Endometrial microvascular endothelial cells (primary cell): ENCODE results near the gene SGPP2. TPM values are rescaled to one million over a fixed set of nuclear protein-coding genes. Genes with fewer than 3 reads are reported as not detected.
"Not testable (repeated sequence)": the region's sequence is repeated elsewhere in the genome, so short reads cannot be mapped to it uniquely, and the experiment has no call there.

ENCODE experiments used
- in situ Hi-C: cut with HindIII; loops from 2 replicates; pipeline ENCODE4 v1.10.0; 2017; ENCODE audit warnings: low sequenced_read_pairs, low pct_unique_long_range_greater_than_20kb; ENCODE audit errors: inconsistent ontology term
- total RNA-seq: library from RNA; depleted of rRNA; stranded (reverse); fragments of >200 nt; gene quantifications from one replicate; pipeline ENCODE4 v1.2.3, GENCODE V29; 2015; ENCODE audit errors: inconsistent ontology term

SGPP2 gene, protein sequence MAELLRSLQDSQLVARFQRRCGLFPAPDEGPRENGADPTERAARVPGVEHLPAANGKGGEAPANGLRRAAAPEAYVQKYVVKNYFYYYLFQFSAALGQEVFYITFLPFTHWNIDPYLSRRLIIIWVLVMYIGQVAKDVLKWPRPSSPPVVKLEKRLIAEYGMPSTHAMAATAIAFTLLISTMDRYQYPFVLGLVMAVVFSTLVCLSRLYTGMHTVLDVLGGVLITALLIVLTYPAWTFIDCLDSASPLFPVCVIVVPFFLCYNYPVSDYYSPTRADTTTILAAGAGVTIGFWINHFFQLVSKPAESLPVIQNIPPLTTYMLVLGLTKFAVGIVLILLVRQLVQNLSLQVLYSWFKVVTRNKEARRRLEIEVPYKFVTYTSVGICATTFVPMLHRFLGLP
- not detected for total RNA-seq

DNA sequence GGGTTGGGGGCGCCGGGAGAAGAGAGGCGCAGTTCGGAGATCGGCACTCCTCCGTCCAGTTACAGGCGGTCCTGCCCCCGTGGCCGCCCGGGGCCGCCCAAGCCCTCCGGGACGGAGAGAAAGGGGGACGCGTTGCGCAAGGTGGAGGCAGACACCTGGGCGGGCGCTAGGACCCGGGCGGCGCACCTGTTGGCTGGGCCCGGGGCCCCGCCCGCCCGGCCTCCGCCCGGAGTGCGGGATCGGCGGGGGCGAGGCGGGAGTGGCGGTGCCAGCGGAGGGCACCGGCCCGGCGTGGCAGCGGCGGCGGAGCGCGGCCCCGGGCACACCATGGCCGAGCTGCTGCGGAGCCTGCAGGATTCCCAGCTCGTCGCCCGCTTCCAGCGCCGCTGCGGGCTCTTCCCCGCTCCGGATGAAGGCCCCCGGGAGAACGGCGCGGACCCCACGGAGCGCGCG is at the start of gene SGPP2:
TSS of gene SGPP2 (plus strand) at position 268 of the 453 bp plus-strand sequence. CDS start at position 328, 60 bp downstream.
- in situ Hi-C loops: no loop called here

DNA sequence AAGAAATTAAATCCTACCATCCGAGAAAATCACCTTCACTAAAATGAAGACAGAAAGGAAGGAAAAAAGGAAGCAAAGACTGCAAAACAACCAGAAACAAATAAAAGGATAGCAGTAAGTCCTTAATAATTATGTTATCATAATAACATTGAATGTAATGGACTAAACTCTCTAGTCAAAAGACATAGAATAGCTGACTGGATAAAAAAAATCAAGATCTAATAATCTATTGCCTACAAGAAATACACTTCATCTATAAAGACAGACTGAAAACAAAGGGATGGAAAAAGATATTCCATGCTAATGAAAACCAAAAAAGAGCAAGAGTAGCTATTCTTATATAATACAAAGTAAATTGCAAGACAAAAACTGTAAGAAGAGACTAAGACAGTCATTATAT is 48.5 kb upstream of the SGPP2 start:
- in situ Hi-C loops: no loop called here

DNA sequence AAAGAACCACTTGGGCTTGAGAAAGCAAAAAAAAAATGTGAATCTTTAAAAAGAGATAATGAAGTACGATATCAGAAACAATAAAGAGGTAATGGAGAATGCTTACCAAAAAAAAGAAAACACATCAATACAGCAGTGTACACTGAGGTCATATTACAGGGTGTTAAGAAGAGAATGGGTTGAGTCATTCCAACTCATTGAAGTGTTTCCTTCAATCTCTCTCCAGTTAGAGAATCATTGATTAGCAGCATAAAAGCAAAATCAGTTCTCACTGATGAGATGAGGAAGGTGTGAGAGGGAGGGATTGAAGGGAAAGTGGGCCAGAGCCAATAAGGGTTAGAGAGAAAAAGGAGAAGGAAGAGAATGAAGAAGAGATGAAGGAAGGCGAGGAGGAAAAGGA is 43.9 kb upstream of the SGPP2 start:
- in situ Hi-C loops: no loop called here

DNA sequence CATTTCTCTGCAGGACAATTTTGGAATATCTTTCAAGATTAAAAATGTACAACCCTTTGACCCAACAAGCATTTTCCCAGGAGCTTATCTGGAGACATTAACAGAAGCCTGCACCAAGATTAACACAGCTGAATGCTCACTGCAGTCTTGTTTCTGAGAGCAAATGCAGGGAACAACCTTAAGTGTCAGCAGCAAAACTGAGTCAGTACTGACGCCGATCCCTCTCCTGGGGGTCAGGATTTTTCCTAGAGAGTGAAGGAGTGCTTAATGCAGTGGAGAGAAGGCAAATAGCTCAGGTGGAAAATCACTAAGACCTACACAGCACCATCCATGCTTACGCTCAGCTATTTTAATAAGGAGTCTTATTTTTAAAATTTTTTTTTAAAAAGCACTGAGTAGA is 42.8 kb upstream of the SGPP2 start:
- in situ Hi-C loops: no loop called here

DNA sequence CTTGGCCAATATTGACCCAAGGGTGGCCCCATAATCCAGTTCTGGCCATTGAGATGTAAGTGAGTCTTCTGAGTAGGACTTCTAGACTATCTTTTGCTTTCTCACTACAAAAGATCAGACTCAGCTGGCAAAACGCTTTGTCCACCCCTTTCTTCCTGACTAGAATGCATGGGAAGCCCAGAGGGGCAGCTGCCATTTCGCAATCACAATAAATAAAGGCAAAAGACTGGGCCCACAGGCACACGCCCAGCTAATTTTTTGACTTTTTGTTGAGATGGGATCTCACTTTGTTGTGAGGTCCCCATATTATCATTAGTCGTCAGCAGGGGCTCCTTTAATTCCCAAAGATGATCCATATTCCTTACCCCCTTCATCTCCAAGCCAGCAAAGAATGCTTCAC is 41.1 kb upstream of the SGPP2 start:
- in situ Hi-C loops: no loop called here

DNA sequence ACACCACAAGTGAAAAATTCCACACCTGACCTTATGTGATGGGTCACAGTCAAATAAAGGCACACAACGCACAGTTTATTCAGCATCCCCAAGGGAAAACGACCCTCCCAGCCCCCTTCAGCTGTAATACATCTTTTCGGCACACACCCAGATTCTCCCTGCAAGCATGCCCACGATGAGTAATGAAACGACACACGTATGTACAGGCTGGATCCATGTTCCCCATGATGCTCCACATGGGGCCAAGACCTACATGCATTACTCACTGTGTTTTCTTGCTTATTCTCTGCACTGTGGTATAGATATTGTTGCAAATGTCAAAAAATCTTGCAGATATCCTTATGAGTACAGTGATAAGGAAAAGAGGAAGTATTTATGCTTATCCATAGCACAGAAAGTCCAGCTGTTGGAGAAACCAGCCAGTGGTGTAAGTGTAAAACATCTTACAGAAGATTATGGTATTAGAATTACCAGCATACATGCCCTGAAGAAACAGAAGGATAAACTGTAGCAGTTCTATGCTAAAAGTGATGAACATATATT is 32.5 kb upstream of the SGPP2 start:
- in situ Hi-C loops: no loop called here

DNA sequence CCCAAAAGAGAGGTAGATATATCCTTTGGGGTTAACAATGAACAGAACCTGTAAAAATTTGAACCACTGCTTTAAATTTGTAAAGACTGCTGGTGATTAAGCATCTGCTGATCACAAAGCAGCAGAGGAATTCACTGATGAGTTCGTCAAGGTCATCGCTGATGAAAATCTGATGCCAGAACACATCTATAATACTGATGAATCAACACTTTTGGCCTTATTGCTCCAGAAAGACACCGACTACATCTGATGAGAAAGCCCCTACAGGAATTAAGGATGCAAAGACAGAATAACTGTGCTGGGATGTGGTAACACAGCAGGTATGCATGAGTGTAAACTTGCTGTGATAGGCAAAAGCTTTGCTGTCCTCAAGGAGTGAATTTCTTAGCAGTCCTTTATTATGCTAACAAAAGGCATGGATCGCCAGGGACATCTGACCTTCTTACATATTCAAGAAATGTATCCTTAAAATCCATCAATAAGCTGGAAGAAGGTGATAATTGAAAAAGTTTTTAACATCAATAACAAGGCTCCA is 30.5 kb upstream of the SGPP2 start:
- in situ Hi-C loops: no loop called here

DNA sequence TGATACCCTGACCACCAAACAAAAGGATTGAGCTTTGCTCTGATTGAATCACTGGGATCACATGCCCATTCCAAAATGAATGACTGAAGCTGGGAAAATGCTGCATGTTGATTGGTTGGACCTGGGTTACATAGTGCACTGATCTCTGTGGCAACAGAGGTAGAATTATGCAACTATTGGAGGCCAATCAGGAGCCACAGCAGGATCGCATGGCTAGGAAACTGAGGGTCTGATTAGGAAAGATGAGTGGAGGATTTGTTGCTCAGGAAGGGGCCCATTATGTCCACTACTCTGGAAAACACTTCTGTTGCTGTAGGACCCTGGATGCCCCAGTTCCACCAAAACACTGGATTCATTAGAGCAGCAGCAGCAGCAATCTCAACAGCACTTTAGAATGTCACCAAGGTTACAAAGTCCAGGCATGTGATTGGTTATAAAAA is 25.9 kb upstream of the SGPP2 start:
- in situ Hi-C loops: no loop called here

DNA sequence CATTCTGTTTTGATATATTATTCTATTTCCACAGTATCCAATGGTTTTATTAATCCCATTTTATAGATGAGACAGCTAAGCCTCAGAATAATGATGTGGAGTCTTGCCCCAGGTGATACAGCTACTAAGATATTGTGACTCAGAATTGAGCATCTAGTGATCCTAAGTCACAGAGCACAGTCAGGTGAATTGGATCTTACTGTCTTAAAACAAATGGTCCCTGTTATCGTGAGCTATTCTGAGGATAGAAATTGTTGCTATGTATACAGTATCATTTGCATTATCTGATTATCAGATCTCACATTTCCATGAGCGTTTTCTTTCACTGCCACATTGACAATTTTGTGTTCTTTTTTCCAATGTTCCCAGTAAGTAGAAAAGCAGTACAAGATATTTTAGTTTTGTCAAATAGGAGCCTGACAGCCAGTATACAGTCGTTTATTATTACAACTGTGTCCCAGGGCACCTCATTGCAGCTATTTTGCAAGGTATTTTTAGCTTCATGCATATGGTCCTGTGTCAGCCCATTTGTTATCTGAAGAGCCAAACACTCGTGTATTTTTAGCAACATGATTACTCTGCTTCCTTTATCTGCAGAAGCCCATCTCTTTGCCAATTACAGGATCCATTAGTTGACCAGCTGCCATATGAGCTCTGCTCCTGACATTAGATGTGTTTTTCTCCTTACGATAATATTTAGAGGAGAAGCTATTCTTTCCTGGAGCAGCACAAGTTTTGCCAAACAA is 25.1 kb upstream of the SGPP2 start:
- in situ Hi-C loops: no loop called here

DNA sequence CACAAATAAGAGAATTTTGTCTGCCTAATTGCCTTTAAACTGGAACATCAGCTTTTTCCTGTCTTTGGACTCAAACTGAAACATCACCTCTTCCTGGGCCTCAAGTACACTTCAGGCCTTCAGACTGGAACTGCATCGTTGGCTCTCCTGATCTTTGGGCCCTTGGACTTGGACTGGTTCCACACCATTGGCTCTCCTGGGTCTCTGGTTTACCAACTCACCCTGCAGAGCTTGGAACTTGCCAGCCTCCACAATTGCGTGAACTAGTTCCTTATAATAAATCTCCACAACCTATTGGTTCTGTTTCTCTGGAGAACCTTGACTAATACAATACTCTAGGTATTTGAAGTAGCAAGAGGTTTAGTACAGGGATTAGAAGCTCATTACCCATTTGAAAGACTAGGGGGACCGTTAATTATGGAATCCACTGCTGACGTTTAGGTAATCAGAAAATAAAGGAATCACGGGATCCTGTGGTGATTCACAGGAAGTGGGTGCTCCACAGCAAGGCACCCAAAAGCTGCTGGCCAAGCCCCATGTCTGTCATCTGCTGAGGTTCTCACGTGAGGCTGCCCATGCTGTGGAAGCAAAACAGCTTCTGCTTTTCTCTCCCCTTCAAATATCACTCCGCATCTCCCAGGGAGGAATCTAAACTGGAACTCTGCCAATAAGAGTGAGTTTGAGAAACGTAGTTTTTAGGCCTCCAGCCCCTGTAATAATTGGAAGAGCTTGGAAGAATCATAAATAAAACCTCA is 20.0 kb upstream of the SGPP2 start:
- in situ Hi-C loops: no loop called here

DNA sequence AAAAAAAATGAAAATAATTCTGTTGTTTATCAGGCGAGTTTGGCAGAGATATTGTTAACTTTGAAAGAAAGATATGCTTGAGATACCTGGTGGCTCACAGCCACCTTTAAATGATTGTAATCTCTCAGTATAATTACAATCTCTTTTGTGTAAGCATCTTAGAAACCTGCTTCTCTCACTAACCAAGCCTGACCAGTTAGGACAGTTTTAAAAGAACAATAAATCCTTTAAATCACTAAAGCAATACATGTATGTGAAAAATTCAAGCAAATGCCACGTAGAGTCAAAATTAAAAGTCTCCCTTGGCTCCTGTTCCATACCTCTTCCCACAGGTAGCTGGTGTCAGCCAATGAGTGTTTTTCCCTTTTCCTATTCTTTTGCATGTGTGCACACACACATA is 15.7 kb upstream of the SGPP2 start:
- in situ Hi-C loops: no loop called here

DNA sequence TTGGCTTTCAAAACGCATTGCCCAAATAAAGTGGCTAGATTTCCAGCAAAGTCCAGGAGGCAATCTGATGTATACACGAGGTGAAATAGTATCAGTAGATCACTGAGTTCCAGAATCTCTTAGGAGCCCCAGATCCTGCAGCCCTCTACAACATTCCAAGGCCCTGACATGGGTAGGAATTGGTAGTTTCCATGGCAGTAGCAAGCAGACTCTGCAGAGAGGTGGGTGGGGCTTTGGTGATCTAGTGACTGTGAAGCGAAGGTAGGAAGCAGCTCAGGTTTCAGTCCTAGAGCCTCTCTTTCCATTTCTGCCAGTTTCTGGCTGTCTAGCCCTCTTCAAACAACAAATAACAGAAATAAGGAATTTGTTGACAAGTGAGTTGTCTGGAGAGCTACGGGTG is 13.8 kb upstream of the SGPP2 start:
- in situ Hi-C loops: no loop called here

DNA sequence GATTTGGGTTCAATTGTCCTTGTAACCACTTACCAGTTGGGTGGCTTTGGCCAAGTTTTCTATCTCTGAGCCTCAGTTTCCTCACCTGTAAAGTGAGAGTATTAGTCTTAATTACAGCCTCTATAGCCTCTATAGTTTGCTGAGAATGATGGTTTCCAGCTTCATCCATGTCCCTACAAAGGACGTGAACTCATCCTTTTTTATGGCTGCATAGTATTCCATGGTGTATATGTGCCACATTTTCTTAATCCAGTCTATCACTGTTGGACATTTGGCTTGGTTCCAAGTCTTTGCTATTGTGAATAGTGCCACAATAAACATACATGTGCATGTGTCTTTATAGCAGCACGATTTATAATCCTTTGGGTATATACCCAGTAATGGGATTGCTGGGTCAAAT is 12.0 kb upstream of the SGPP2 start:
- in situ Hi-C loops: not testable (repeated sequence)

DNA sequence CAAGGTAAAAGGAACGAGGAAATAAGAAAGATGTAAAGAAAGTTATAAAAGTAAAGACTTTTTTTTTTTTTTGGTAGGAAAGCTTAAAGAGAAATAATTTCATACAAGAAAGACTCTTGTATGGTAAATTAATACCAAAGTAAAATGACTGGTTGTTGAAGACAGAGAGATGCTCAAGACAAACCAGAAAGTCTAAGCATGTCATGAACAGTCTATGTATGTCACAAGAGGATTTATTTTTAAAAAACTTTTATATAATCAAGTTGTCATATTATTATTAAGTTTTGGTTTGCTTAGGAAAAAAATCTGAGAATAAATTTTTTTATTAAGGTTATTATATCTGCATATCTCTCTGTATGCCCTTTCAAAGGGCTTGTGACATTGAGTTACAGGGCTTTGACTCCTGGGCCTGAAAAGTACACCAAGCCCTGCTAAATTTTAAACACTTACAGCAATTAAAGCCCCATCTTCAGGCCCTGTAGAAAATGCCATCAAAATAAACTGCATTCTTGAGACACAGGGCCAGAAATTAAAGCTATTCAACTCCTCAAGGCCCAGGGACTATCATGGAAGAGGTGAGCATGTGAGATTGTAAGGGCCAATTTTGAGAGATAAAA is 10.9 kb upstream of the SGPP2 start:
- in situ Hi-C loops: no loop called here

DNA sequence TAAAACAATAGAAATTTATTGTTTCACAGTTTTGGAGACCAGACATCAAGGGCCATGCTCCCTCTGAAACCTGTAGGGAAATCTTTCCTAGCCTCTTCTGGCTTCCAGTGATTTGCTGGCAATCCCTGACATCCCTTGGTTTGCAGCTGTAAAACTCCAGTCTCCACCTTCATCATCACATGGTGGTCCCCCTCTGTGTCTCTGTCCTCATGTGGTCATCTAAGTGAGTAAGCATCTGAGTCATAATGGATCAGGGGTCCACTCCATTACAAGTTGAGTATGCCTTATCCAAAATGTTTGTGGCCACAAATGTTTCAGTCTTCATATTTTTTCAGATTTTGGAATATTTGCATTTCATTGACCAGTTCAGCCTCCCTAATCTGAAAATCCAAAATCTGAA is 5.6 kb upstream of the SGPP2 start:
- in situ Hi-C loops: no loop called here

DNA sequence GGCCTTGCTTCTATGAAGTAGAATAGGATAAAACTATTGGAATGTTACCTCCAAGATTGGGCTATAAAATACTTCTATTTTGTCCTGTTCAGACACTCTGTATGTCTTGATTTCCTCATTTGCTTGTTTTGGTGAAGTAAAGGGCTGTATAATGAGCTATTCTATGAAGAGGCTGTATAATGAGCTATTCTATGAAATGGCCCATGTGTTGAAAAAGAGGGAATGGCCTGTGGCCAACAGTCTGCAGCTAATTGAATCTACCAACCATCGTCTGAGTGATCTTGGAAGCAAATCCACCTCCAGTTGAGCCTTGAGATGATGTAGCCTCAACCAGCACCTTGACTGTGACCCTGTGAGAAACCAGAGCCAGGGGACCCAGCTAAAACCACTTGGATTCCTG is 3.8 kb upstream of the SGPP2 start:
- in situ Hi-C loops: no loop called here

DNA sequence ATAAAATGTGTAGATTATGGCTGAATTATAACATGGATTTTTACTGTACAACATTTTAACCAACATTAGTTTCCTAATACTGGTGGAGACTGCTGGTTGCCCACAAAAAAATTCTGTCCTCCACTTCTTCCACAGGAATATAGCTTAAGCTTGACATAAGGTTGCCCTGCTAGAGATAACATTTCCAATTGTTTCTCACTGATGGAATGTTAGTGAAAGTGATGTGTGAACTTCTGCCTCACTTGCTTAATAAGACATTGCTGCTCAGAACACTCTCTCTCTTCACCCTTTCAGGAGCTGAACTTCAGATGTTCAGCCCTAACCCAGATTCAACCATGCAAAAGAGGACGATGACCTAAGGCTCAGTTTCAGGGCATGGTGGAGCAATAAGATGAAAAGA is 2.7 kb upstream of the SGPP2 start:
- in situ Hi-C loops: no loop called here

DNA sequence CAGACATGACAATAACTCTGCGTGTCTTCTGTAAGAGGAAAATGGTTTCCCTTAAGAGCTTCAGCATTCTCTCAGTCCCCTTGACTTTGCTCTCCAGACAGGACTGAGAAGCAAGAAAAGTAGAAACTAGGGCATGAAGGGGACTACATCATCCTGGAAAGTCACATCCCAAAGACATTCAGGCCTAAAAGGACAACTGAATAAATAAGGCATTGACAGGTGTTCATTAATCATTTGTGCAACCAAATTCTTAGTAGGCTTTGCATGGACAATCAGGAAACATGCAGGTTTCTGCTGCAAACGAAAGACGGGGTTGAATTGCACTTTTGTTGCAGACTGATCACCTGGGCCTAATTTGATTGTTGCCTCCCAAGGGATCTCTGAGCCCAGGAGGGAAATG is 1.2 kb upstream of the SGPP2 start:
- in situ Hi-C loops: no loop called here
